Stomach smooth muscle (tissue), 2 donors: Measurements from ENCODE around the gene PIGL.

Experiments used
- H3K27ac ChIP-seq: one replicate; pipeline ENCODE4 v1.7.0; 2013; ENCODE audit warnings: mild to moderate bottlenecking, low read length, inconsistent platforms
- H3K27me3 ChIP-seq, 2 donors: one replicate each; pipeline ENCODE4 v1.7.0; 2013; ENCODE audit warnings: low read length in 2 of 2; ENCODE audit not compliant: insufficient read depth in 2 of 2, control insufficient read depth in 1 of 2
- H3K36me3 ChIP-seq, 2 donors: one replicate each; pipeline ENCODE4 v1.7.0; 2013; ENCODE audit warnings: low read length in 2 of 2; ENCODE audit not compliant: control insufficient read depth in 2 of 2, insufficient read depth in 2 of 2
- H3K4me1 ChIP-seq: one replicate; pipeline ENCODE4 v1.7.0; 2013; ENCODE audit warnings: low read length; ENCODE audit not compliant: control insufficient read depth, insufficient read depth
- H3K4me3 ChIP-seq, 2 donors: one replicate each; pipeline ENCODE4 v1.7.0; 2013; ENCODE audit warnings: low read length in 2 of 2
- H3K9ac ChIP-seq, 2 donors: one replicate each; pipeline ENCODE4 v1.7.0; 2013; ENCODE audit warnings: low read length in 2 of 2, mild to moderate bottlenecking in 1 of 2
- H3K9me3 ChIP-seq, 2 donors: one replicate each; pipeline ENCODE4 v1.7.0; 2013; ENCODE audit warnings: low read length in 2 of 2; ENCODE audit not compliant: control insufficient read depth in 2 of 2
- donor health status: healthy.
- donor health status: Pancreatic carcinoma.

PIGL gene

DNA sequence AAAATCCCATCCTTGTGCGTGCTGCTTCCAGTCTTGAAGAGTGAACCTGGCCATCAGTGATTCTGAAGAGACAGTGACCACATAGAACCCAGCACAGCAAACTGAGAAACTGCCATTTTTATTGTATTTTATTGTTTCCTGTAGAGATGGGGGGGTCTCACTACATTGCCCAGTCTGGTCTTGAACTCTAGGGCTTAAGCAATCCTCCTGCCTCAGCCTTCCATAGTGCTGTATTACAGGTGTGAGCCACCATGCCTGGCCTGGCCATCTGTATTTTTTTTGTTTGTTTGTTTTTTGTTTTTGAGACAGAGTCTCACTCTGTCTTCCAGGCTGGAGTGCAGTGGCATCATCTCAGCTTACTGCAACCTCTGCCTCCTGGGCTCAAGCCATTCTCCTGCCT lies 122.4 kb downstream of the PIGL start:
- H3K36me3 ChIP-seq: peaks cover 8 to 9% of the 10 kb centered on the region in 2 donors
- no peaks in the 10 kb centered on the region for H3K4me1 ChIP-seq
- H3K4me3 ChIP-seq: no peak overlapping the region
- no peaks in the 10 kb centered on the region for H3K27me3 ChIP-seq
- H3K9ac ChIP-seq: no peak overlapping the region
- H3K9me3 ChIP-seq: no peaks in the 10 kb centered on the region
- H3K27ac ChIP-seq: no peak overlapping the region

DNA sequence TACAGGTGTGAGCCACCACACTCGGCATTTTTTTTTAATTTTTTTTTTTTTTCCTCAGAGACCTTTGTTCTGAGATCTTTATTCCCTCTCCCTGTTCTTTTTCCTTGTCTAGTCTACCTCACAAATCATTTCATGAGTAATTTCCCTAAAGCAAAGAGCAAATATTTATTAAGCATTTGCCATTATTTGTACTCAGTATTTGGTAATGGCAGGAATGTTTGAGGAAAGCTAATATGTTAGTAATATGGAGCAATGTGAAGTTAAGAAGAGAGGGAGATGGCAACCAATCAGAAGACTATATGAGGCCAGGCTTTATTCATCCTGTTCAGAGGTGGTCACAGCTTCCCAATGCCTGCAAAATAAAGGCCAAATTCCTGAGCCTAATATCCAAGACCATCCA lies 122.9 kb downstream of the PIGL start:
- H3K36me3 ChIP-seq: peaks cover 8 to 9% of the 10 kb centered on the region in 2 donors
- H3K4me3 ChIP-seq: no peak overlapping the region
- no peak overlapping the region for H3K27ac ChIP-seq
- H3K4me1 ChIP-seq: no peaks in the 10 kb centered on the region
- H3K27me3 ChIP-seq: no peaks in the 10 kb centered on the region
- no peaks in the 10 kb centered on the region for H3K9me3 ChIP-seq
- no peak overlapping the region for H3K9ac ChIP-seq

DNA sequence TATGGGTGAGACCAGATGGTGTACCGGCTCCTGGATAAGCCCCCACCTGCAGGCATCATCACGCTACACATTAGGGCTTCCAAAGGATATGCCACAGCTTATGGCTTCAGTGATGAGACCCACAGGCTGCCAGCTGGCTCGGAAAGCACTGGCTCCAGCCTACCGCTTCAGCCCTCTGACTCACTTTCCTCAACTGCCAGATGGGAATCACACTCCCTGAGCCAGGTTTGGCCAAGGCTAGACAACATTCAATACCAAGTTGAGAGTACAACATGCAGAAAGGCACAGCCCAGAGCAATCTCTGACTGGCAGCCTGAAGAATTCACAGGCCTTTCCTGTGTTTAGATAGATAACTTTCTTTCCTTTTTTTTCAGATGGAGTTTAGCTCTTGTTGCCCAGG lies 126.0 kb downstream of the PIGL start:
- Histone ChIP-seq H3K9me3 (no peaks in the 10 kb centered on the region), H3K27ac (no peak overlapping the region), H3K4me3 (no peak overlapping the region), H3K27me3 (no peaks in the 10 kb centered on the region), H3K4me1 (no peaks in the 10 kb centered on the region), H3K9ac (no peak overlapping the region), H3K36me3 (peaks cover 8 to 9% of the 10 kb centered on the region in 2 donors)

DNA sequence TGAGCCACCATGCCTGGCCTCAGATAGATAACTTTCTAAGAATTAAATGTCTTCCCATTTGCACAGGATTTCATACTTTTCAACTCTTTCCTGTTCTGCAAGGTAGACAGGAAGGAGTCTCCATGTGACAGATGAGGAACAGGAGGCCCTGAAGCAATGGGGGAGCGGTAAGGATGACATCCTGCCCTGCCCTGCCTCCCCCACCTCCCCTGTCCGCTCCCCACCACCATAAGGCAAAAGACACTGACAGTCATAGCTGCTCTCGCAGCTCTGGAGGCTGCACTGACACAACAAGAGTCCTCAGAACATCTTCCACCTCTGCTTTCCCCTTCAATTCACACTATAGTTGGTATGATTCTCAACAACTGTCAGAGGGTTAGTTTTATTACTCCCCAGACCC lies 126.6 kb downstream of the PIGL start:
- Histone ChIP-seq H3K9me3 (no peaks in the 10 kb centered on the region), H3K27me3 (no peaks in the 10 kb centered on the region), H3K36me3 (peaks cover 9 to 11% of the 10 kb centered on the region in 2 donors), H3K4me3 (no peak overlapping the region), H3K9ac (no peak overlapping the region), H3K27ac (no peak overlapping the region), H3K4me1 (no peaks in the 10 kb centered on the region)

DNA sequence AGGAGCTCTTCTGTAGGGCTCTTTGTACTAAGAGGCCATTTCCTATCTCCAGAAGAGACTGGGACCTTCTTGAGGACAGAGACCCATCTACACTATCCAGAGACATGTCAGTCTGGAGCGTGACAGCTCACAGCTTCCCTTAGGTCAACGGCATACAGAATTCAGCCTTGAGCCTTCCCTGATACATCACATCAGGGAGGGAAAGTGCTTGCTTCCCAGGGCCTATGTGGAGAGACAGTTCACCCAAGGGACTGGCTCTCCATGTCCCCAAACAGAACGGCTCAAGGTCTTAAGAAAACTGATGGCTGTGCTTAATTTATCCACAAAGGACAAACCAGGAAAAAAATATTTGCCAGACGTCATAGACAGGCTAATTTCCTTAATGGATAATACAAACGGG lies 128.6 kb downstream of the PIGL start:
- no peak overlapping the region for H3K27ac ChIP-seq
- no peak overlapping the region for H3K4me3 ChIP-seq
- H3K4me1 ChIP-seq: no peaks in the 10 kb centered on the region
- H3K9me3 ChIP-seq: no peaks in the 10 kb centered on the region
- no peaks in the 10 kb centered on the region for H3K27me3 ChIP-seq
- H3K36me3 ChIP-seq: peaks cover 9 to 14% of the 10 kb centered on the region in 2 donors
- no peak overlapping the region for H3K9ac ChIP-seq

DNA sequence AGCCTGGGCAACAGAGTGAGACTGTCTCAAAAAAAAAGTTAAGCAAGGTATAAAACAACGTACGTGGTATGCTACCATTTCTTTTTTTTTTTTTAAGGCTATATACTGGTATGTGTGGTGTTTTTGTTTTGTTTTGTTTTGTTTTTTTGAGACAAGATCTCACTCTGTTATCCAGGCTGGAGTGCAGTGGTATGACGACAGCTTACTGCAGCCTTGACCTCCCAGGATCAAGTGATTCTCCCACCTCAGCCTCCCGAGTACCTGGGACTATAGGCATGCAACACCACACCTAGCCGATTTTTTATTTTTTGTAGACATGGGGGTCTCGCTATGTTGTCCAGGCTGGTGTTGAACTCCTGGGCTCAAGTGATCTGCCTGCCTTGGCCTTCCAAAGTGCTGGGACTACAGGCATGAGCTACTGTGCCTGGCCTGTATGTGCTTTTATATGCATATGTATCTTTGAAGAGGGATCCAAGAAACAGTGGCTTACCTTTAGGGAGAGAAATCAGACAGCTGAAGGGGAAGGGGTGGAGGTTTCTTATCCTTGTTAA lies 129.8 kb downstream of the PIGL start:
- Histone ChIP-seq H3K36me3 (peaks cover 9 to 14% of the 10 kb centered on the region in 2 donors), H3K9ac (no peak overlapping the region), H3K9me3 (no peaks in the 10 kb centered on the region), H3K4me3 (no peak overlapping the region), H3K27ac (no peak overlapping the region), H3K4me1 (no peaks in the 10 kb centered on the region), H3K27me3 (no peaks in the 10 kb centered on the region)

DNA sequence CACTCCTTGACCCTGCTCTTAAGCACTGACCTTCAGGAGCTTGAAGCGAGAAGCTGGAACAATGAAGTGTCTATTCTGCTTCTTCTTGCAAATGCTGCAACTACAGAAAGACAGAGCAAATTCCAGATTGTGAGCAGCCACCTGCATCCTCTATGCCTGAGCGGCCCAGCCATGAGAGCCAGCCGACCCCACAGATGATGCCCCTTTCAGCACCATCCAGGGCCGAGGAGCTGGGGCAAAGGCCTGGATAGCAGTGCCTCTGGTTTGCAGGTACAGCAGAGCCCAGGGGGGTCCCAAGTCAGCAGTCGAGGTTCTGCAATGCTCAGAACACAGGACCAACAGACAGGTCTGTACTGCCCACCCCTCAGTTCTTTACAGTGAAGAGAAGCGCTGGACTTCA lies 131.6 kb downstream of the PIGL start:
- Histone ChIP-seq H3K36me3 (peaks cover 1 to 8% of the 10 kb centered on the region in 2 donors), H3K9me3 (no peaks in the 10 kb centered on the region), H3K27me3 (peaks cover 0 to 10% of the 10 kb centered on the region in 2 donors), H3K9ac (no peak overlapping the region), H3K4me3 (no peak overlapping the region), H3K27ac (no peak overlapping the region), H3K4me1 (peaks cover 9% of the 10 kb centered on the region)

DNA sequence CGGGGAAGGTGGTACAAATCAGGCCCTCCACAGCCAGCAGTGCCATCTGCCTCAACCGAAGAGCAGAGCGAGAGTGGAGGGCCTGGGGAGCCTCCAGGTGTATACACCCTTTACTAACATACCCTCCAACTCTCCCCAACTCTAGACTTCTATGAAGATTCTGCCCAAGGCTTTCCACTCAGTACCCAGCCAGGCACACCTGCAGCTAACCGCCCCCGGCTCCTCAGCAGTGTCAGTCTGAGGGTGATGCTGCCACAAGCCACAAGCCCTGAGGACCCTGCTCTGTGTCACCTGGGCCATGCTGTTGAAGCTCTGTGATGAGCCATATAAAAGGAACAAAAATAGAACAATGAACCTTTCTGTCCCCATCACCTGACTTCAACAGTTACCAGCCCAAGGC lies 132.4 kb downstream of the PIGL start:
- Histone ChIP-seq H3K4me1 (peaks cover 10% of the 10 kb centered on the region), H3K9ac (no peak overlapping the region), H3K36me3 (peaks cover 0 to 6% of the 10 kb centered on the region in 2 donors), H3K4me3 (no peak overlapping the region), H3K9me3 (no peaks in the 10 kb centered on the region), H3K27me3 (peaks cover 0 to 10% of the 10 kb centered on the region in 2 donors), H3K27ac (no peak overlapping the region)

DNA sequence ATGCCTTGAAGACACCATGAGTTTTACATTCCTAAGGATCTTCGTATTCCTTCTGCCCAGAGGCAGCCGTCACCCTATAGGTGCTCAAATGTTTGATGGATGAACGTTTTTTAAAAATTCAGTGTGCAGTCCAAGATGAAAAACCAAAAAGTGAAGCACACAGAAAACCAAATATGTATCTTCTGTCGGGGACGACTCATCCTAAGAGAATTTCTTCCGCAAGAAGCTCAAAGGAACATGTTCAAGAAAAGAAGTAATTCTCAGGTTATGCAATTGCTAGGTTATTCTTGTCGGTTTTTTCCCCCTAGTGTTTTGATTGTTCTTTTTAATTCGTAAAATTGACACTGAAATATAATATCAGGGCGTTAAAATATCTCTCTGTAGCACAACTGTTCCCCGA lies 134.8 kb downstream of the PIGL start:
- H3K36me3 ChIP-seq: peaks cover 0 to 6% of the 10 kb centered on the region in 2 donors
- no peak overlapping the region for H3K27ac ChIP-seq
- no peaks in the 10 kb centered on the region for H3K9me3 ChIP-seq
- peak overlapping the region; percentile 52 to 78 for H3K4me3 ChIP-seq
- H3K27me3 ChIP-seq: peaks cover 3 to 10% of the 10 kb centered on the region in 2 donors
- peaks cover 10% of the 10 kb centered on the region for H3K4me1 ChIP-seq
- peak overlapping the region in 1 of 2 donors; percentile 58 for H3K9ac ChIP-seq

DNA sequence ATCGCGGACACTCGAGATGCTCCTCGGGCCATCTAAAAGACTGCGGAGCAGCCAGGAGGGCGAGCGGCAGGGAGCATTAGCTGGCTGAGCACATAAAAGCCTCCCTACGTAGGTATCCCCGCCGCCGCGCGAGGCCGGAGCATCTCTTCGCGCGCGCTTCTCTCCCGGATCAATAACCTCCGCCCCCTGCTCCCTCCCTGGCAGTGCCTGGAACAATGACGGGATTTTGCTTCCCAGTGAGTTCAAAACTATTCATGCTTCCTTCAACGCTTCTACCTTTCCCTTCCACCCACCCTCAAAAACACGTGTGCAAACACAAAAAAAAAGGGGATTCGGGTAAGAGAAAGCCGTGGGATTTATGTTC lies 135.3 kb downstream of the PIGL start:
- peak overlapping the region; percentile 52 to 78 for H3K4me3 ChIP-seq

DNA sequence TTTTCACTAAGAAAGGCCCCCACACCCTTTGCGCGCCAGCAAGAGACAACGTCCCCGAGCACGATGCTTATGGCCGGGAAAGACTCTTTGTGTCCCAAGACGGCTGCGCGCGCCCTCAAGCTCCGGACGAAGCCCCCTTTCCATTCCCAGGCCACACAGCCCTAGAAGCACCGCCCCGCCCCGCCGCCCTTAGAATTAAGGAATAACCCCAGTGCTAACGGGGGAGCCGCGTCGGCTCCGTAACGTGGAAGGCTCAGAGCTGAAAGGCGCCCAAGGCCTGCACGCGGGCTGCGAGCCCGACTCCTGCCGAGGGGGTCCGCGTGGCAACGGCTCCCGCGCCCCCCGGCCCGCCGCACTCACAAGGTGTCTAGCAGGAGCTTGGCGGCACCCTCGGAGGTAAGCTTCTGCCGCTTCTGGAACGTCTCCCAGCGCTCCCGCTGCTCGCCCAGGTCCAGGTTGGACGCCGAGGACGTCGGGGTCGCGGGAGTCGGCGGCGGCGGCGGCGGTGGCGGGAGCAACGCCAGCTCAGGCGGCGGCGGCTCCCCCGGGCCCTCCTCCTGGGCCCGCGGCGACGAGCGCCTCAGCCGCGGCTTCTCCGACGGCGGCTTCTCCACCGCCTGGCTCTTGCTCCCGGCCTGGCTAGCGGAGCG lies 135.8 kb downstream of the PIGL start:
- peak overlapping the region; percentile 42 to 58 for H3K9ac ChIP-seq
- H3K4me3 ChIP-seq: peak overlapping the region; percentile 52 to 78
- no peak overlapping the region for H3K27ac ChIP-seq
- H3K36me3 ChIP-seq: peaks cover 0 to 6% of the 10 kb centered on the region in 2 donors
- peaks cover 10% of the 10 kb centered on the region for H3K4me1 ChIP-seq
- H3K9me3 ChIP-seq: no peaks in the 10 kb centered on the region
- H3K27me3 ChIP-seq: peaks cover 3 to 10% of the 10 kb centered on the region in 2 donors

More for the DNA sequence above, 135.3 kb downstream of the PIGL start:
- H3K9me3 ChIP-seq: no peaks in the 10 kb centered on the region
- H3K9ac ChIP-seq: peak overlapping the region; percentile 42 to 58
- peaks cover 0 to 6% of the 10 kb centered on the region in 2 donors for H3K36me3 ChIP-seq
- peaks cover 10% of the 10 kb centered on the region for H3K4me1 ChIP-seq
- H3K27ac ChIP-seq: no peak overlapping the region
- peaks cover 3 to 10% of the 10 kb centered on the region in 2 donors for H3K27me3 ChIP-seq
